ENCODE measurements around the gene HOXB5.
A peak's percentile ranks its signal among the peaks of the same experiment; 100 is the strongest.

The HOXB5 gene

GRCh38 chr17:48591255-48592056 lies 2.1 kb downstream of the HOXB5 start:
- Histone ChIP-seq H3K4me3 (ENCODE audit: low read depth, low read length) (no peak overlapping the region), H3K4me1 (ENCODE audit: control insufficient read depth, insufficient read depth, low read length) (peaks cover 44% of the 10 kb centered on the region), H3K9me3 (ENCODE audit: control insufficient read depth, insufficient read depth, low read depth, low read length) (no peaks in the 10 kb centered on the region), H3K27ac (ENCODE audit: extremely low read depth, low read depth, low read length) (peak overlapping the region; percentile 92), H3K36me3 (ENCODE audit: control insufficient read depth in 2 of 2, insufficient read depth in 1 of 2, low read length in 2 of 2) (peaks cover 5 to 37% of the 10 kb centered on the region in 2 experiments; a peak in 2 of 3 replicates)
- TF ChIP-seq ZNF302 (tag by site-specific recombination; IDR thresholded peaks at IDR 0.05; ENCODE audit: low read depth) (no peak), ZNF473 (tag by site-specific recombination; IDR thresholded peaks at IDR 0.05) (no peak), SALL2 (tag by site-specific recombination; IDR thresholded peaks at IDR 0.05; ENCODE audit: borderline replicate concordance) (no peak), KLF1 (tag by site-specific recombination; IDR thresholded peaks at IDR 0.05) (no peak), ZNF169 (tag by site-specific recombination; IDR thresholded peaks at IDR 0.05) (no peak)
- ChIA-PET CTCF (interaction anchor here (0.5 to 6.0 kb wide), 8 partner anchors 30 to 376 kb away, joined by 3 to 52 read pairs (median 11); no protein-coding TSS in a partner anchor), POLR2A (interaction anchor here (1.0 kb wide), 1 partner anchor 13 kb away, joined by 5 read pairs; the partner anchor contains the start of gene HOXB6)

GRCh38 chr17:48590607-48591161 lies 2.9 kb downstream of the HOXB5 start:
- ChIA-PET POLR2A (interaction anchor here (0.6 kb wide), 2 partner anchors 10 to 542 kb away, joined by 3 read pairs; partner anchors contain the start of gene NFE2L1), CTCF (interaction anchor here (0.6 to 6.0 kb wide), 4 partner anchors 31 to 549 kb away, joined by 3 to 52 read pairs (median 25); no protein-coding TSS in a partner anchor)
- H3K27ac ChIP-seq (ENCODE audit: extremely low read depth, low read depth, low read length), result peak overlapping the region; percentile 92
- H3K4me1 ChIP-seq (ENCODE audit: control insufficient read depth, insufficient read depth, low read length), result peaks cover 44% of the 10 kb centered on the region
- H3K4me3 ChIP-seq (ENCODE audit: low read depth, low read length), result no peak overlapping the region
- no peaks in the 10 kb centered on the region for H3K9me3 ChIP-seq (ENCODE audit: control insufficient read depth, insufficient read depth, low read depth, low read length)
- H3K36me3 ChIP-seq (ENCODE audit: control insufficient read depth in 2 of 2, insufficient read depth in 1 of 2, low read length in 2 of 2), result peaks cover 4 to 33% of the 10 kb centered on the region in 2 experiments; a peak in 2 of 3 replicates
- no peak for TF ChIP-seq KLF9 (tag by site-specific recombination; IDR thresholded peaks at IDR 0.05; ENCODE audit: low read depth)
- TF ChIP-seq ZBTB17 (tag by site-specific recombination; IDR thresholded peaks at IDR 0.05), result peak; percentile 2; the same call in 1 of the 2 replicates
- TF ChIP-seq ZNF621 (tag by site-specific recombination; IDR thresholded peaks at IDR 0.05), result no peak
- TF ChIP-seq ZNF302 (tag by site-specific recombination; IDR thresholded peaks at IDR 0.05; ENCODE audit: low read depth), result no peak
- 0 out of 2 replicates have a peak, but pooled peaks have one; percentile 11 for TF ChIP-seq ZBTB7A (tag by site-specific recombination; IDR thresholded peaks at IDR 0.05; ENCODE audit: low read depth)
- TF ChIP-seq ZNF362 (tag by site-specific recombination; IDR thresholded peaks at IDR 0.05), result peak; percentile 93
- TF ChIP-seq ZNF37A (tag by site-specific recombination; IDR thresholded peaks at IDR 0.05), result no peak
- TF ChIP-seq ZBTB48 (tag by site-specific recombination; IDR thresholded peaks at IDR 0.05), result peak; percentile 88
- peak; percentile 90 for TF ChIP-seq ZNF335 (tag by site-specific recombination; conservative IDR thresholded peaks at IDR 0.05)
- TF ChIP-seq ZNF600 (tag by site-specific recombination; IDR thresholded peaks at IDR 0.05), result 0 out of 2 replicates have a peak, but pooled peaks have one; percentile 3
- TF ChIP-seq PRDM10 (tag by site-specific recombination; IDR thresholded peaks at IDR 0.05), result peak; percentile 37
- no peak for TF ChIP-seq ZNF121 (tag by site-specific recombination; IDR thresholded peaks at IDR 0.05)
- TF ChIP-seq SCRT1 (tag by site-specific recombination; IDR thresholded peaks at IDR 0.05; ENCODE audit: borderline replicate concordance), result no peak
